ENCODE data around the gene ALPG. TPM values are rescaled to one million over a fixed set of nuclear protein-coding genes. Genes with fewer than 3 reads are reported as not detected.

Gene ALPG
- total and polyA plus RNA-seq, 2 of the 4 experiments (the other 2 are of a cell fraction) = not detected

- Histone ChIP-seq H3K23ac (ENCODE audit: low read depth, low read length) (no peak within 1 kb of the TSS), H3K27ac (ENCODE audit: insufficient read depth, low read length) (no peak within 1 kb of the TSS), H3K36me3 (ENCODE audit: control insufficient read depth, insufficient read depth, low read length) (no peaks in the 10 kb centered on the region), H4K91ac (ENCODE audit: insufficient read depth, low read depth, low read length) (no peak within 1 kb of the TSS), H3K9me3 (ENCODE audit: control insufficient read depth, insufficient read depth, low read length) (no peaks in the 10 kb centered on the region), H3K56ac (ENCODE audit: extremely low read depth, insufficient read depth, low read length) (no peak within 1 kb of the TSS), H2AK5ac (ENCODE audit: low read depth, low read length) (no peak within 1 kb of the TSS), H2BK120ac (ENCODE audit: low read depth, low read length) (no peak within 1 kb of the TSS), H2AK9ac (replicated peaks; ENCODE audit: low read depth, low read length, poor library complexity) (no peak within 1 kb of the TSS), H4K8ac (ENCODE audit: low read depth in 2 of 2, low read length in 2 of 2) (no peak within 1 kb of the TSS), H2BK15ac (ENCODE audit: low read depth, low read length) (no peak within 1 kb of the TSS), H2BK20ac (ENCODE audit: low read depth, low read length) (no peak within 1 kb of the TSS), H2AFZ (replicated peaks; ENCODE audit: low read length, poor library complexity) (no peak within 1 kb of the TSS), H3K18ac (ENCODE audit: low read depth, low read length) (no peak within 1 kb of the TSS), H3K4ac (ENCODE audit: low read depth, low read length) (no peak within 1 kb of the TSS), H3K79me1 (ENCODE audit: low read depth in 1 of 2, low read length in 2 of 2) (no peaks in the 10 kb centered on the region), H2BK5ac (ENCODE audit: low read depth, low read length, poor library complexity, severe bottlenecking) (no peak within 1 kb of the TSS), H3K9ac (ENCODE audit: low read depth, low read length) (no peak within 1 kb of the TSS), H3K14ac (replicated peaks; ENCODE audit: low read depth, low read length) (no peak within 1 kb of the TSS), H3K27me3 (ENCODE audit: control insufficient read depth, insufficient read depth, low read length) (peaks cover 25% of the 10 kb centered on the region; the same call in 1 of the 2 replicates), H4K5ac (ENCODE audit: low read depth, low read length) (no peak within 1 kb of the TSS), H3K4me3 (ENCODE audit: insufficient read depth, low read depth, low read length) (no peak within 1 kb of the TSS), H3K4me1 (ENCODE audit: control insufficient read depth, insufficient read depth, low read length) (no peaks in the 10 kb centered on the region), H3K9me1 (ENCODE audit: insufficient read depth, low read length) (no peaks in the 10 kb centered on the region), H3K4me2 (ENCODE audit: low read depth, low read length) (no peak within 1 kb of the TSS), H4K20me1 (ENCODE audit: insufficient read depth, low read length) (no peaks in the 10 kb centered on the region)
- CTCF ChIA-PET = no interaction called here
- DNase-seq (no peak), ATAC-seq (ENCODE audit: low read depth) (no peak)
- dilution Hi-C loops (cut with HindIII; ENCODE audit: low sequenced_read_pairs, unreplicated experiment) (no loop called here), intact Hi-C loops (cut with micrococcal nuclease) (no loop called here), in situ Hi-C loops (cut with MboI; ENCODE audit: low sequenced_read_pairs) (no loop called here)
- POLR2A ChIA-PET (ENCODE audit: unreplicated experiment) = no interaction called here
- BruUV-seq (replicated peaks) = no TSS peak
- TF ChIP-seq BHLHE40 (IDR thresholded peaks at IDR 0.05; ENCODE audit: low read depth, low read length) (no peak), NFE2L2 (IDR thresholded peaks at IDR 0.05; ENCODE audit: low read depth, low read length) (no peak), ELK1 (IDR thresholded peaks at IDR 0.05; ENCODE audit: borderline replicate concordance, low read depth, low read length) (no peak), CHD1 (IDR thresholded peaks at IDR 0.05; ENCODE audit: low read depth, low read length) (no peak), MAFK (IDR thresholded peaks at IDR 0.05; ENCODE audit: low read depth, low read length) (no peak), SMC3 (IDR thresholded peaks at IDR 0.05; ENCODE audit: low read depth, low read length) (no peak), RAD21 (IDR thresholded peaks at IDR 0.05; ENCODE audit: low read length) (no peak), MXI1 (IDR thresholded peaks at IDR 0.05; ENCODE audit: borderline replicate concordance, low read depth, low read length) (no peak), FOS (IDR thresholded peaks at IDR 0.05; ENCODE audit: low read depth, low read length) (no peak)
- 71% methylated on average over 3 of the region's 14 CpGs; no CpG with 5 or more reads in 1 of the 2 experiments for WGBS, 2 experiments (ENCODE audit: extremely low coverage in 2 of 2, insufficient read length in 1 of 2)
Measured at GRCh38 chr2:232455426-232456255, 49.0 kb downstream of the ALPG start, which contains the start of gene ALPI. ALPI (plus strand) TSS chr2:232456153; CDS start chr2:232456200, 47 bp downstream.
